HUES6 (cell line): ENCODE results near the gene SLC12A7.
"Not testable (repeated sequence)": the region's sequence is repeated elsewhere in the genome, so short reads cannot be mapped to it uniquely, and the experiment has no call there.

Source experiments
- H3K27ac ChIP-seq: 2 replicates; pipeline ENCODE4 v1.7.0; 2013; ENCODE audit warnings: low read depth, mild to moderate bottlenecking, low read length, inconsistent platforms
- H3K27me3 ChIP-seq: 2 replicates; pipeline ENCODE4 v1.6.1; 2013; ENCODE audit warnings: low read length; ENCODE audit not compliant: control insufficient read depth, insufficient read depth
- H3K36me3 ChIP-seq: 2 replicates; pipeline ENCODE4 v1.6.1; 2013; ENCODE audit warnings: low read length; ENCODE audit not compliant: control insufficient read depth, insufficient read depth
- H3K4me1 ChIP-seq: 2 replicates; pipeline ENCODE4 v1.6.1; 2013; ENCODE audit warnings: low read length; ENCODE audit not compliant: control insufficient read depth, insufficient read depth
- H3K4me3 ChIP-seq: 2 replicates; pipeline ENCODE4 v1.5.1; 2013; ENCODE audit warnings: low read depth, low read length
- H3K9ac ChIP-seq: one replicate; pipeline ENCODE4 v1.6.1; 2013; ENCODE audit warnings: mild to moderate bottlenecking, low read length
- H3K9me3 ChIP-seq: 2 replicates; pipeline ENCODE4 v1.6.1; 2013; ENCODE audit warnings: low read depth, low read length; ENCODE audit not compliant: control insufficient read depth, insufficient read depth

The SLC12A7 gene

GRCh38 chr5:1132570-1132969 lies 20.7 kb upstream of the SLC12A7 start:
- Histone ChIP-seq H3K9ac (no peak overlapping the region), H3K4me3 (no peak overlapping the region), H3K36me3 (no peaks in the 10 kb centered on the region), H3K9me3 (no peaks in the 10 kb centered on the region), H3K27me3 (no peaks in the 10 kb centered on the region), H3K4me1 (no peaks in the 10 kb centered on the region; the same call in 1 of the 2 replicates), H3K27ac (no peak overlapping the region)

DNA sequence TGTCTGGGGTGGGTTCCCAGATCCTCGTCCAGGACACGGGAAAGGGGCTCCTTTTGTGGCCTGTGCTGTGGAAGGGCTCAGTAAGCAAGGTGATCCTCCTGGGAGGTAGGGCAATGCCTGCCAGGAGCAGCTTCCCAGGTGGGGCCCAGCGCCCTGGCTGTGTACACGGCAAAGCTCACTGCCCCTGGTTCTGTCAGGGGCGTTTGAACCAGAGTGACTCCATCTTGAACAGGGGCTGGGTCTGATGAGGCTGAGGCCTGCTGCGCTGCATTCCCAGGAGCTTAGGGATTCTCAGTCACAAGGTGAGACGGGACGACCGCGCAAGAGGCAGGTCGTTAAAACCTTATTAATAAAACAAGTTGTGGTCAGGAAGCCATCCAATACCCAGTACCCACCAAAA lies 19.9 kb upstream of the SLC12A7 start:
- no peak overlapping the region for H3K4me3 ChIP-seq
- H3K36me3 ChIP-seq = no peaks in the 10 kb centered on the region
- no peaks in the 10 kb centered on the region; the same call in 1 of the 2 replicates for H3K4me1 ChIP-seq
- no peaks in the 10 kb centered on the region for H3K9me3 ChIP-seq
- H3K9ac ChIP-seq = no peak overlapping the region
- H3K27me3 ChIP-seq = no peaks in the 10 kb centered on the region
- no peak overlapping the region for H3K27ac ChIP-seq

- Histone ChIP-seq H3K9ac (no peak overlapping the region), H3K4me3 (no peak overlapping the region), H3K27ac (no peak overlapping the region), H3K27me3 (no peaks in the 10 kb centered on the region), H3K4me1 (no peaks in the 10 kb centered on the region; the same call in 1 of the 2 replicates), H3K9me3 (no peaks in the 10 kb centered on the region), H3K36me3 (no peaks in the 10 kb centered on the region)
Measured at GRCh38 chr5:1131191-1131621, 19.3 kb upstream of the SLC12A7 start.

GRCh38 chr5:1130218-1130946 lies 18.5 kb upstream of the SLC12A7 start:
- Histone ChIP-seq H3K36me3 (no peaks in the 10 kb centered on the region), H3K9me3 (no peaks in the 10 kb centered on the region), H3K27ac (no peak overlapping the region), H3K4me1 (no peaks in the 10 kb centered on the region; the same call in 1 of the 2 replicates), H3K9ac (no peak overlapping the region), H3K27me3 (no peaks in the 10 kb centered on the region), H3K4me3 (no peak overlapping the region)

GRCh38 chr5:1129711-1130055 lies 17.8 kb upstream of the SLC12A7 start:
- Histone ChIP-seq H3K4me1 (no peaks in the 10 kb centered on the region; the same call in 1 of the 2 replicates), H3K9ac (no peak overlapping the region), H3K36me3 (no peaks in the 10 kb centered on the region), H3K27me3 (no peaks in the 10 kb centered on the region), H3K4me3 (no peak overlapping the region), H3K9me3 (peaks cover under 1% of the 10 kb centered on the region; the same call in 1 of the 2 replicates), H3K27ac (no peak overlapping the region)

GRCh38 chr5:1128977-1129710 lies 17.3 kb upstream of the SLC12A7 start:
- Histone ChIP-seq H3K9me3 (peaks cover 6% of the 10 kb centered on the region; the same call in 1 of the 2 replicates), H3K27ac (no peak overlapping the region), H3K36me3 (no peaks in the 10 kb centered on the region), H3K9ac (no peak overlapping the region), H3K27me3 (no peaks in the 10 kb centered on the region), H3K4me1 (no peaks in the 10 kb centered on the region; the same call in 1 of the 2 replicates), H3K4me3 (no peak overlapping the region)

GRCh38 chr5:1127959-1128785 lies 16.3 kb upstream of the SLC12A7 start:
- Histone ChIP-seq H3K36me3 (no peaks in the 10 kb centered on the region), H3K27ac (no peak overlapping the region), H3K9me3 (peaks cover 8% of the 10 kb centered on the region; the same call in 1 of the 2 replicates), H3K4me1 (no peaks in the 10 kb centered on the region; the same call in 1 of the 2 replicates), H3K4me3 (no peak overlapping the region), H3K9ac (no peak overlapping the region), H3K27me3 (no peaks in the 10 kb centered on the region)

- not testable (repeated sequence) for H3K27me3 ChIP-seq, H3K4me3 ChIP-seq, H3K9ac ChIP-seq, H3K36me3 ChIP-seq, H3K9me3 ChIP-seq, H3K4me1 ChIP-seq, H3K27ac ChIP-seq
Measured at GRCh38 chr5:1125695-1126094, 13.8 kb upstream of the SLC12A7 start.

DNA sequence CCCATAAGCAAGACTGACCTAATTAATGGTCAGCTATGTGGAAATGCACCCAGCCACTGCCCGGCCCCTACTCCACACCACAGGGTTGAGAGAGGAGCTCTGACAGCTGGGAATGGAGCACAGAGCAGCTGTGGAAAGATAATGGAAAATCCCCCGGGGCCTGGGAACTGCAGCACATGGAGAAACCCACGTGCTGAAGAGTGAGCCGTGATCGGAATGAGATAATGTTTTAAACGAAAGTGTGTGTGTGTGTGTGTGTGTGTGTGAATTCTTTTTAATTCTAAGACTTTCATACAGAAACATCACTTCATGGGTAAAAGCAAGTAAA lies 13.1 kb upstream of the SLC12A7 start:
- Histone ChIP-seq H3K4me3 (no peak overlapping the region), H3K9me3 (peaks cover 8% of the 10 kb centered on the region; the same call in 1 of the 2 replicates), H3K9ac (no peak overlapping the region), H3K36me3 (no peaks in the 10 kb centered on the region), H3K27ac (no peak overlapping the region), H3K4me1 (no peaks in the 10 kb centered on the region; the same call in 1 of the 2 replicates), H3K27me3 (peaks cover 3% of the 10 kb centered on the region; the same call in 1 of the 2 replicates)

DNA sequence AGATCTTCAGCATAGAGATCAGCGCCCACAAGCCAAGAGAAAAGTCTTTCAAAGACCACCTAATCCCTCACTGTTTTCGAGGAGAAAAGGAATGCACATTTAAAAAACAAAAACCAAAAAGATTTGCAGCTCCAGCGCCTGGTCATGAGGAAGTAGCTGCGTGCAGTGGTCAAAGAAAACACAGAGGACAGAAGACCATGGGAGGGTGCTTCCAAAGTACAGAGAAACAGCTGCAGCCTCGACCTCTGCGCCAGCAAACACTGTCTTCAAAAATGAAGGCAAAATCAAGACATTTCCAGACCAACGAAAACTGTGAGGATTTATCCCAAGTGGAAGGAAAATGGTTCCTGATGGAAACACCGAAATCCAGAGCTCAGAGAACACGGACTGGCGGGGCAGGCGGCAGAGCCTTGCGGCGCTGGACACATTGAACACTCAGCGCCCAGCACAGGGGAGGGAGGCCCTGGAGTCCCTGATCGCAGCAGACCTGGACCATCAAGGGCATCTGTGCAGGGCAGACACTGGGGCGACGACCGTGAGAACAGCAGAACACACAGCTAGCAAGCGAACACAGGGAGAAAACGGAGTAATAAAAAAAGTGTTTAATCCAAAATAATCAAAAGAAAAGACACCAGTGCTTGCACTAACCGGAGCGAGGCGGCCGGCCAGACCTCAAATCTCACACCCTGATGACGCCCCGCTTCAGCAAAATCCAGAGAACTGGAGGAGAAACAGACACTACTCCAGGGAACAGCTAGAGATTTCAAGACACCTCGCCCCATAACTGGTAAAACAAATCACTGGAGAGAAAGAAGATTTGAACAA lies 12.6 kb upstream of the SLC12A7 start:
- no peak overlapping the region for H3K4me3 ChIP-seq
- H3K4me1 ChIP-seq = peaks cover 3% of the 10 kb centered on the region; the same call in 1 of the 2 replicates
- H3K36me3 ChIP-seq = no peaks in the 10 kb centered on the region
- no peak overlapping the region for H3K9ac ChIP-seq
- H3K9me3 ChIP-seq = peaks cover 8% of the 10 kb centered on the region; the same call in 1 of the 2 replicates
- peaks cover 3% of the 10 kb centered on the region; the same call in 1 of the 2 replicates for H3K27me3 ChIP-seq
- no peak overlapping the region for H3K27ac ChIP-seq
